Measurements from ENCODE around the gene PRKD3. TPM values are rescaled to one million over a fixed set of nuclear protein-coding genes. Genes with fewer than 3 reads are reported as not detected.
"Not testable (repeated sequence)": the region's sequence is repeated elsewhere in the genome, so short reads cannot be mapped to it uniquely, and the experiment has no call there.

PRKD3 gene
- total RNA-seq, 2 experiments from 2014 or later = 17.4 to 22.8 TPM

DNA sequence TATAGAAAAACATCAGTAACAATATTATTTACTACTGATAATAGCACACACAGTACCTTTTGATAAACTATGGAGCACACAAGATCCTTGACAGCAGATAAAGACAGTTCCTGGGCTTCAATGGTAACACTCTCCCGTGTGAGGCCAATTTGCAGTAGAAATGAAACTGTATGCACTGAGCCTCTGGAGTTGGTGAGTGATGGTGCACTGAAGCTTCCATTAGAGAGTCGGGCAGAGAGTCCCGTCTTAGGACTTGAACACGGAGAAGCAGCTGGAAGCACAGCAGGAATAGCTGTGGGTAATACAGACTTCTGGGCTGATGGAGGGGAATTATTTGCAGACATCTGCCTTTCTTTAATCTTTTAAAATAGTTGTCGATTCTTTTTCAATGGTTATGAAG, 8.5 kb downstream of the PRKD3 start:
- POLR2A ChIA-PET = no interaction called here
- no peak for ATAC-seq
- H3K9me3 Mint-ChIP-seq (ENCODE audit: low read depth) = no peaks in the 10 kb centered on the region
- H3K4me1 Mint-ChIP-seq = peaks cover 58% of the 10 kb centered on the region
- CTCF ChIA-PET = interaction anchor here (0.9 to 1.0 kb wide), 3 partner anchors 8 to 20 kb away, joined by 3 to 4 read pairs (median 3); no protein-coding TSS in a partner anchor
- intact Hi-C loops (cut with DNase I, micrococcal nuclease) = loop anchor here in 1 of 2 experiments (5.0 kb wide), 1 partner anchor 36 kb away; no protein-coding TSS in a partner anchor
- no peaks in the 10 kb centered on the region for H3K27me3 Mint-ChIP-seq
- no peak for DNase-seq
- H3K27ac Mint-ChIP-seq = no peak overlapping the region
- H3K36me3 Mint-ChIP-seq (ENCODE audit: low read depth) = peaks cover 13% of the 10 kb centered on the region
- H3K4me3 Mint-ChIP-seq = no peak overlapping the region

DNA sequence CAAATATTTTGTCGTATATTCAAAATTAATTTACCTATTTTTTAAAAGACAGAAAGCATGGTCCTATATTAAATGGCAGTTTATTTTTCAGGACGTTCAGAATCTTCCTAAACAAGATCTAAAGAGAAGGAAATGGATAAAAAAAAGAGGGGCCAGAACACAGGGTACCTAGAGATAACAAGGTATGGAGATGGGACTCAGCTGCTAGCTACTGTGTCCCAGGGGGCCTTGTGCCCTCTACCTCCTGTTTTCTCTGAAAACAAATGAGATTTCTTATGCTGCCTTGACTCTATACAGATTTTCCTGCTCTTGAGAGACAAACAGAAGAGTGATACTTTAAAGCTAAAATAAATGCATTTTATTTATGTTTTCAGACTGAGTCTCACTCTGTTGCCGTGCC, 9.3 kb downstream of the PRKD3 start:
- ATAC-seq = no peak
- POLR2A ChIA-PET = no interaction called here
- intact Hi-C loops (cut with DNase I, micrococcal nuclease) = loop anchor here in 1 of 2 experiments (5.0 kb wide), 1 partner anchor 37 kb away; no protein-coding TSS in a partner anchor
- no peaks in the 10 kb centered on the region for H3K27me3 Mint-ChIP-seq
- DNase-seq = no peak
- no peaks in the 10 kb centered on the region for H3K9me3 Mint-ChIP-seq (ENCODE audit: low read depth)
- no peak overlapping the region for H3K27ac Mint-ChIP-seq
- CTCF ChIA-PET = interaction anchor here (0.9 kb wide), 1 partner anchor 15 kb away, joined by 3 read pairs; no protein-coding TSS in a partner anchor
- H3K4me3 Mint-ChIP-seq = no peak overlapping the region
- peaks cover 13% of the 10 kb centered on the region for H3K36me3 Mint-ChIP-seq (ENCODE audit: low read depth)
- peaks cover 65% of the 10 kb centered on the region for H3K4me1 Mint-ChIP-seq

DNA sequence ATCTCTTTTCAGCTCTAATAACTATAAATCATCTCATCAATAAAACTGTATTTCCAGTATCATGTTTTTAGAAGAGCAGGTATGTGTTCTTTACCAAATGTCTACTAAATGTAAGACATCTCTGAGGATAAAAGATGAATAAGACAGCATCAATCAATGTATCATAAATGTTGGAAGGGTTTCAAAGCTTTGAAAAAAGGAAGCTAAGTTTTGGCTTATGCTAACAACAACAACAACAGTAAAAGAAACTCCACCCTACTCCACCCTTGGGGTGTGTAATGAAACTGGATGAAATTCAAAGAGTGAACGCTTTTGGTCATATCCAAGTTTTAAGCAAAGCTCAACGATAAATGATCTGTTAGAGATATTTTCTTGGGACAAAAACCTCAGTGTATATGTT, 17.1 kb downstream of the PRKD3 start:
- no peak overlapping the region for H3K27ac Mint-ChIP-seq
- intact Hi-C loops (cut with DNase I, micrococcal nuclease) = no loop called here
- no peak overlapping the region for H3K4me3 Mint-ChIP-seq
- H3K4me1 Mint-ChIP-seq = peaks cover 37% of the 10 kb centered on the region
- DNase-seq = no peak
- H3K27me3 Mint-ChIP-seq = no peaks in the 10 kb centered on the region
- POLR2A ChIA-PET = no interaction called here
- CTCF ChIA-PET = interaction anchor here (1.0 to 1.2 kb wide), 2 partner anchors 9 kb away, joined by 3 read pairs; no protein-coding TSS in a partner anchor
- H3K9me3 Mint-ChIP-seq (ENCODE audit: low read depth) = no peaks in the 10 kb centered on the region
- no peak for ATAC-seq
- peaks cover 4% of the 10 kb centered on the region for H3K36me3 Mint-ChIP-seq (ENCODE audit: low read depth)

DNA sequence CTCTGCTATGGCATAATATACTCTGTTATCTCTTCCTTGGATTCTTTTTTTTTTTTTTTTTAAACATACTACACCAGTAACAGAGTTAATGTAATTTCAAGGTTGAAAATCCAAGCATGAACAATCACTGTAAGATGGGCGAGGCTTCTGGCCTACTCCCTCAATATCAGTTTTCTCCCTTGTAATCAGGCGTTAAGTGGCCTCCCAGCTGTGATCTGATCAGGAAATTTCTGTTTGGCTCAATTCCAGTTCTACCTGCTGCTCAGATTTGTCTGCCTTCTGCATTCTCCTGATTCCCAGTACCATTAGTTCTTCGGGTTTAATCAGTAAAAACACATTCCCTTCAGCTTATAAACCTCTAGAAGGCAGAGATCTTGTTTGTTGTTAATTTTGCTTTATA, 18.6 kb downstream of the PRKD3 start:
- ATAC-seq = no peak
- CTCF ChIA-PET = interaction anchor here (0.8 kb wide), 1 partner anchor 16 kb away, joined by 3 read pairs; no protein-coding TSS in a partner anchor
- POLR2A ChIA-PET = no interaction called here
- Mint-ChIP-seq H3K9me3 (ENCODE audit: low read depth) (no peaks in the 10 kb centered on the region), H3K4me1 (peaks cover 32% of the 10 kb centered on the region), H3K27me3 (no peaks in the 10 kb centered on the region), H3K27ac (no peak overlapping the region), H3K4me3 (no peak overlapping the region), H3K36me3 (ENCODE audit: low read depth) (peaks cover 4% of the 10 kb centered on the region)
- DNase-seq = no peak
- intact Hi-C loops (cut with DNase I, micrococcal nuclease) = no loop called here

DNA sequence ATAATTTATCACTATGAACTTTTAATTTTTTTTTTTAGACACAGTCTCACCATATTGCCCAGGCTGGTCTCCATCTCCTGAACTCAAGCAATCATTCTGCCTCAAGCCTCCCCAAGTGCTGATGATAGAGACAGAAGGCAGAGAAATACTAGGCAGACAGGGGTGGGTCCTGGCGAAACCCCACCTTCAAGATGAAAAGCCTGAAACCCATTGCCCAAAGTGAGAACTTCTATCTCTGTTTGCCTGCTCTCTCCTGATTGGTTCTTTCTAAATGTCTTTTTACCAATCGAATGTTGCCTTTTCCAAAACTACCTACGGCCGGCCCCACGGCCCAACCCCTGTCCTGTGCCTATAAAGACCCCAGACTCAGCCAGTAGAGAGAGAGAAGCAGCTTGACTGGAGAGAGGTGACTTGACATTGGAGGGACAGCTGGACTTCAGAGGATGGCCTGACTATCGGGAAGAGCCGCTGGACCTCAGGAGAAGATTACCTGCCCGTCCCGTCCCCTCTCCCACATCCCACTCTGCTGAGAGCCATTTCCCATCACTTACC, 21.9 kb downstream of the PRKD3 start:
- Mint-ChIP-seq H3K9me3 (ENCODE audit: low read depth) (peaks cover 2% of the 10 kb centered on the region), H3K27me3 (no peaks in the 10 kb centered on the region), H3K4me1 (peaks cover 35% of the 10 kb centered on the region), H3K36me3 (ENCODE audit: low read depth) (peaks cover 6% of the 10 kb centered on the region), H3K27ac (no peak overlapping the region), H3K4me3 (no peak overlapping the region)
- ATAC-seq (no peak), DNase-seq (no peak)
- intact Hi-C loops (cut with DNase I, micrococcal nuclease) = no loop called here
- POLR2A ChIA-PET = no interaction called here
- CTCF ChIA-PET = interaction anchor here (0.8 to 2.3 kb wide), 2 partner anchors 9 to 41 kb away, joined by 3 to 6 read pairs; partner anchors contain the start of gene QPCT

DNA sequence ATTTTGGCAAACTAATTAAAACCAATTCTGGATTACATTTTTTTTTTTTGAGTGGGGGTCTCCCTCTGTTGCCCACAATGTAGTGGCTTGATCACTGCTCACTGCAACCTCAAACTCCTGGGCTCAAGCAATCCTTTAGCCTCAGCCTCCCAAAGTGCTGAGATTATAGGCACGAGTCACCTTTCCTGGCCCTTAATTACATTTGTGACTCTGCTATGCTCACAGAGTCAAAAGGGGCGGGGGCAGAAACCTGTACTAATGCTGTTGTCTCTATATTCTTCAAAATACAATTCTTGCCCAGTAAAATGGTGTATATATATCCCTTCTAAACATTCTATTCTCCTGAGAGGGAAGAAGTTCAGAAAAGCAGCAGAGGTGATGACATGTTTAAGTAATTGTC, 23.2 kb downstream of the PRKD3 start:
- Mint-ChIP-seq H3K9me3 (ENCODE audit: low read depth) (peaks cover 2% of the 10 kb centered on the region), H3K4me1 (peaks cover 33% of the 10 kb centered on the region), H3K36me3 (ENCODE audit: low read depth) (peaks cover 6% of the 10 kb centered on the region), H3K4me3 (no peak overlapping the region), H3K27me3 (no peaks in the 10 kb centered on the region), H3K27ac (no peak overlapping the region)
- DNase-seq (peak; percentile 16), ATAC-seq (no peak)
- POLR2A ChIA-PET = interaction anchor here (0.6 kb wide), 1 partner anchor 73 kb away, joined by 4 read pairs; no protein-coding TSS in a partner anchor
- intact Hi-C loops (cut with DNase I, micrococcal nuclease) = no loop called here
- CTCF ChIA-PET = interaction anchor here (0.6 to 0.7 kb wide), 3 partner anchors 57 to 686 kb away, joined by 3 read pairs; no protein-coding TSS in a partner anchor

DNA sequence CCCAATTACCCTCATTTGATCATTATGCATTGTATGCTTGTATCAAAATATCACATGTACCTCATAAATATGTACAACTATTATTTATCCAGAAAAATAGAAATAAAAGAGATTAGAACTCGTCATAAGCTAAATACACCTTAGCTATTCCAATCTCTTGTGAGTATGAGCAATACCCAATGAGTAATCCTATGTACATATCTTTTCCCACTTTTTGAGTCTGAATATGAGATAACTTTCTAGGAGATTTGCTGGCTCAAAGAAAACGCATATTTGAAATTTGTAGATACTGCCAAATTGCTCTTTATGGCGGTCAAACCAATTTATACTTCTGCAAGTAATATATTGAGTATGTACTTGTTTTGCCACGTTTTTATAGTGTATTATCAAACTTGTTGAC, 24.1 kb downstream of the PRKD3 start:
- Mint-ChIP-seq H3K27ac (no peak overlapping the region), H3K4me1 (peaks cover 29% of the 10 kb centered on the region), H3K9me3 (ENCODE audit: low read depth) (peaks cover 2% of the 10 kb centered on the region), H3K36me3 (ENCODE audit: low read depth) (peaks cover 6% of the 10 kb centered on the region), H3K4me3 (no peak overlapping the region), H3K27me3 (no peaks in the 10 kb centered on the region)
- DNase-seq = no peak
- intact Hi-C loops (cut with DNase I, micrococcal nuclease) = no loop called here
- ChIA-PET CTCF (interaction anchor here (0.6 to 0.7 kb wide), 3 partner anchors 56 to 687 kb away, joined by 3 read pairs; no protein-coding TSS in a partner anchor), POLR2A (no interaction called here)
- ATAC-seq = no peak

DNA sequence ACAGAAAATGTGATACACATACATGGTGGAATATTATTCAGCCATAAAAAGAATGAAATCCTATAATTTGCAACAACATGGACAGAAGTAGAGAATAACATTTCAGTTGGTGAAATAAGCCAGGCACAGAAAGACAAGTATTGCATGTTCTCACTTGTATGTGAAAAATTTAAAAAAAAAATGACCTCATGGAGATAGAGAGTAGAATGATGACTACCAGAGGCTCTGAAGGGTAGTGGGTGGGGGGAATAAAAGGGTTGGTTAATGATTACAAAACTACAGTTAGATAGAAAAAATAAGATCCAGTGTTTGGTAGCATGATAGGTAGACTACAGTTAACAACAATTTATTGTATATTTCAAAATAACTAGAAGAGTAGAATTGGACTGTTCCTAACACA, 24.5 kb downstream of the PRKD3 start:
- DNase-seq (no peak), ATAC-seq (no peak)
- Mint-ChIP-seq H3K4me3 (no peak overlapping the region), H3K27me3 (no peaks in the 10 kb centered on the region), H3K9me3 (ENCODE audit: low read depth) (peaks cover 2% of the 10 kb centered on the region), H3K36me3 (ENCODE audit: low read depth) (peaks cover 6% of the 10 kb centered on the region), H3K4me1 (peaks cover 26% of the 10 kb centered on the region), H3K27ac (no peak overlapping the region)
- intact Hi-C loops (cut with DNase I, micrococcal nuclease) = no loop called here
- POLR2A ChIA-PET = interaction anchor here (0.7 kb wide), 1 partner anchor 23 kb away, joined by 6 read pairs; no protein-coding TSS in a partner anchor
- CTCF ChIA-PET = interaction anchor here (0.6 kb wide), 1 partner anchor 747 kb away, joined by 3 read pairs; no protein-coding TSS in a partner anchor

DNA sequence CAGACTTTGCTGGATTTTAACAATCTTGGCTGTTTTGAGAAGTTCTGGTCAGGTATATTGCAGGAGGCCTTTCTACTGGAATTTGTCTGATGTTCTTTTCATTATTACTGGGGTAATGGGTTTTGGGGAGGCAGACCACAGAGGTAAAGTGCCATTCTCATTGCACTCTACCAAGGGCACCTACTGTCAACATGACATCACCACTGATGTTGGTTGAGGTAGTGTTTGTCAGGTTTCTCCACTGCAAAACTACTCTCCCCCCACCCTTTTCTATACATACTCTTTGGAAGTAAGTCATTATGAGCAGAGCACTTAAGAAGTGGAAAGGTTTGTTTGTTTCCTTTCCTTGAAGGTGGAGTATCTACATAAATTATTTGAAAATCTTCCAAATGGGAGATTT, 27.0 kb downstream of the PRKD3 start:
- DNase-seq (no peak), ATAC-seq (no peak)
- H3K36me3 Mint-ChIP-seq (ENCODE audit: low read depth) = peaks cover 2% of the 10 kb centered on the region
- no peaks in the 10 kb centered on the region for H3K27me3 Mint-ChIP-seq
- peaks cover 2% of the 10 kb centered on the region for H3K9me3 Mint-ChIP-seq (ENCODE audit: low read depth)
- H3K4me1 Mint-ChIP-seq = peaks cover 19% of the 10 kb centered on the region
- CTCF ChIA-PET = no interaction called here
- POLR2A ChIA-PET = no interaction called here
- no peak overlapping the region for H3K27ac Mint-ChIP-seq
- H3K4me3 Mint-ChIP-seq = no peak overlapping the region
- intact Hi-C loops (cut with DNase I, micrococcal nuclease) = no loop called here

DNA sequence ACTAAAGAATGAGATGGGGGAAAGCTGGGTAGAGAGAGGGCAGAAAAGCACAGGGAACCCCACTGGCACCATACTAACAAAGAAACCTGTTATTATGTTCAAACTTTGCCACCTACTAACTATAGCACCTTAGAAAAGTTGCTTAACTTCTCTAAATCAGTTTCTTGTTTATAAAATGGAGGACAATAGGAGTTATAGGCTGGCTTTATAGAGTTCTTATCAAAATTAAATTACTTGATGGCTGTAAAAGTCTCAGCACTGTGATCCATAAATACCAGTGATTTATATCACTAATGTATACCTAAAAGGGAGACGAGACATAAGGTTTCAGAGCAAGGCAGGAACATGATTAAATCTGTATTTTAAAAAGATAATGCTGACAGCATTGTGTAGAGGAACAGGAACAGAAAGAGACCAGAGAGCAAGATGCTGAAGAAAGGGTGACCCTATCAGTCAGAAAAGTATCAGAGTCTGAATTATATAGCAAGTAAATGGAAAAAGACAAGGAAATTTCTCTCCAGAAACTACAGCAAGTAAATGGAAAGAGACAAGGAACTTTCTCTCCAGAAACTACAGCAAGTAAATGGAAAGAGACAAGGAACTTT, 29.1 kb downstream of the PRKD3 start:
- no peak for ATAC-seq

DNA sequence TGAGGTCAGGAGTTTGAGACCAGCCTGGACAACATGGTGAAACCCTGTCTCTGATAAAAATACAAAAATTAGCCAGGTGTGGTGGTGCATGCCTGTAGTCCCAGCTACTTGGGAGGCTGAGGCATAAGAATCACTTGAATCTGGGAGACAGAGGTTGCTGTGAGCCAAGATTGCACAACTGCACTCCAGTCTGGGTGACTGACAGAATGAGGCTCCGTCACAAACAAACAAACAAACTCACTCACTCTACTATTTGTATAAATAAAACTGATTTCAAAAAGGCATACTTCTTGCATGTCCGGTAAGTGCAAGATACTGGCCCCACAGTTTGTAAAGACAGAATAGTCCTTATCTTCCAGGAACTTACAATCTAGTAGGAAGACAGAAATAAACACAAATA, 29.8 kb downstream of the PRKD3 start:
- POLR2A ChIA-PET = not testable (repeated sequence)

More for the DNA sequence above, 29.1 kb downstream of the PRKD3 start:
- Mint-ChIP-seq H3K4me3 (no peak overlapping the region), H3K27me3 (no peaks in the 10 kb centered on the region), H3K4me1 (peaks cover 14% of the 10 kb centered on the region), H3K36me3 (ENCODE audit: low read depth) (peaks cover 11% of the 10 kb centered on the region), H3K27ac (no peak overlapping the region), H3K9me3 (ENCODE audit: low read depth) (peaks cover 2% of the 10 kb centered on the region)
- DNase-seq = no peak
- CTCF ChIA-PET = interaction anchor here (1.3 kb wide), 1 partner anchor 21 kb away, joined by 4 read pairs; no protein-coding TSS in a partner anchor
- POLR2A ChIA-PET = no interaction called here
- intact Hi-C loops (cut with DNase I, micrococcal nuclease) = no loop called here

DNA sequence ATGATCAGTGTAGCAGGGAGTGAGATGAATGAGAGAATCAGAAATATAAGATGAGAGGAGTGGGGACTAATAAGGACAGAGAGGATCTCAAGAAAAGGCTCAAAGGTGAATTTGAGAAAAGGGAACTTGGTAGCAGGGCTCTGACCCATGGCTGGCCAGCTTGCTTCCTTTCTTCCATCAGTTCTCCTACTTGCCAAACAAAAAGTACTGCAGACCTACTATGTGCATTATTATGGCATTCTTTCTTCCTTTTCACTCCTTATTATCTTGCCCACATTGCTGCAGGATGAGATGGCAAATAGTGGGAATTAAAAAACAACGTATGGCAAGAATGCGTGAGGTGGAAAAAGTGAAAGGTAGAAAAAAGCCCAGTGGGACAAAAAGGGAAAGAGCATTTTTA, 33.0 kb downstream of the PRKD3 start:
- no peaks in the 10 kb centered on the region for H3K27me3 Mint-ChIP-seq
- POLR2A ChIA-PET = no interaction called here
- peaks cover 20% of the 10 kb centered on the region for H3K36me3 Mint-ChIP-seq (ENCODE audit: low read depth)

More for the DNA sequence above, 29.8 kb downstream of the PRKD3 start:
- Mint-ChIP-seq H3K36me3 (ENCODE audit: low read depth) (peaks cover 11% of the 10 kb centered on the region), H3K4me1 (peaks cover 12% of the 10 kb centered on the region)
- H3K9me3 Mint-ChIP-seq (ENCODE audit: low read depth); H3K27ac Mint-ChIP-seq; CTCF ChIA-PET; intact Hi-C loops (cut with DNase I, micrococcal nuclease); ATAC-seq; H3K4me3 Mint-ChIP-seq; DNase-seq; H3K27me3 Mint-ChIP-seq: not testable (repeated sequence)

More for the DNA sequence above, 33.0 kb downstream of the PRKD3 start:
- Mint-ChIP-seq H3K27ac (no peak overlapping the region), H3K4me1 (no peaks in the 10 kb centered on the region), H3K4me3 (no peak overlapping the region), H3K9me3 (ENCODE audit: low read depth) (no peaks in the 10 kb centered on the region)
- no peak for DNase-seq
- ATAC-seq = no peak
- CTCF ChIA-PET = interaction anchor here (1.0 kb wide), 1 partner anchor 99 kb away, joined by 5 read pairs; no protein-coding TSS in a partner anchor
- intact Hi-C loops (cut with DNase I, micrococcal nuclease) = no loop called here
